ENCODE data around the gene GALNTL6.

GRCh38 chr4:172163215-172163614 is 350.0 kb downstream of the GALNTL6 start:
- TF ChIP-seq, protein P1, sequence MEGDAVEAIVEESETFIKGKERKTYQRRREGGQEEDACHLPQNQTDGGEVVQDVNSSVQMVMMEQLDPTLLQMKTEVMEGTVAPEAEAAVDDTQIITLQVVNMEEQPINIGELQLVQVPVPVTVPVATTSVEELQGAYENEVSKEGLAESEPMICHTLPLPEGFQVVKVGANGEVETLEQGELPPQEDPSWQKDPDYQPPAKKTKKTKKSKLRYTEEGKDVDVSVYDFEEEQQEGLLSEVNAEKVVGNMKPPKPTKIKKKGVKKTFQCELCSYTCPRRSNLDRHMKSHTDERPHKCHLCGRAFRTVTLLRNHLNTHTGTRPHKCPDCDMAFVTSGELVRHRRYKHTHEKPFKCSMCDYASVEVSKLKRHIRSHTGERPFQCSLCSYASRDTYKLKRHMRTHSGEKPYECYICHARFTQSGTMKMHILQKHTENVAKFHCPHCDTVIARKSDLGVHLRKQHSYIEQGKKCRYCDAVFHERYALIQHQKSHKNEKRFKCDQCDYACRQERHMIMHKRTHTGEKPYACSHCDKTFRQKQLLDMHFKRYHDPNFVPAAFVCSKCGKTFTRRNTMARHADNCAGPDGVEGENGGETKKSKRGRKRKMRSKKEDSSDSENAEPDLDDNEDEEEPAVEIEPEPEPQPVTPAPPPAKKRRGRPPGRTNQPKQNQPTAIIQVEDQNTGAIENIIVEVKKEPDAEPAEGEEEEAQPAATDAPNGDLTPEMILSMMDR (IDR thresholded peaks at IDR 0.05; ENCODE audit: insufficient read depth, low read length, poor library complexity, severe bottlenecking): no peak
- TF ChIP-seq EZH2phosphoT487 (conservative IDR thresholded peaks at IDR 0.05; ENCODE audit: low read length): no peak
